ENCODE measurements around the gene SETD5.
A peak's percentile ranks its signal among the peaks of the same experiment; 100 is the strongest.

Gene SETD5

GRCh38 chr3:9416139-9416780 lies 18.8 kb downstream of the SETD5 start:
- TF ChIP-seq TAF1 (IDR thresholded peaks at IDR 0.05; ENCODE audit: low read depth) (no peak), FOXM1 (IDR thresholded peaks at IDR 0.05; ENCODE audit: borderline replicate concordance, low read depth) (no peak), USF1 (IDR thresholded peaks at IDR 0.05) (no peak), TEAD4 (IDR thresholded peaks at IDR 0.05) (no peak), EP300 (IDR thresholded peaks at IDR 0.05; ENCODE audit: borderline replicate concordance) (no peak), YY1 (IDR thresholded peaks at IDR 0.05; ENCODE audit: low read depth) (no peak), REST (IDR thresholded peaks at IDR 0.05; ENCODE audit: low read depth) (no peak), NFIC (IDR thresholded peaks at IDR 0.05) (no peak), CREB1 (IDR thresholded peaks at IDR 0.05; ENCODE audit: low read depth) (no peak), EGR1 (IDR thresholded peaks at IDR 0.05) (no peak), ZBTB7A (IDR thresholded peaks at IDR 0.05; ENCODE audit: low read depth) (no peak), MAX (IDR thresholded peaks at IDR 0.05) (no peak), TCF12 (IDR thresholded peaks at IDR 0.05; ENCODE audit: low read depth) (no peak), CEBPB (IDR thresholded peaks at IDR 0.05) (no peak)

- TF ChIP-seq TEAD4 (IDR thresholded peaks at IDR 0.05): 0 out of 2 replicates have a peak, but pooled peaks have one; percentile 9
- no peak; the same call in 1 of the 2 replicates for TF ChIP-seq NFIC (IDR thresholded peaks at IDR 0.05)
- TF ChIP-seq EP300 (IDR thresholded peaks at IDR 0.05; ENCODE audit: borderline replicate concordance): no peak
- TF ChIP-seq RAD21 (IDR thresholded peaks at IDR 0.05; ENCODE audit: low read depth): no peak
- no peak for TF ChIP-seq USF1 (IDR thresholded peaks at IDR 0.05)
- TF ChIP-seq TCF12 (IDR thresholded peaks at IDR 0.05; ENCODE audit: low read depth): no peak
- peak; percentile 55; the same call in 1 of the 2 replicates for TF ChIP-seq MAX (IDR thresholded peaks at IDR 0.05)
- TF ChIP-seq CREB1 (IDR thresholded peaks at IDR 0.05; ENCODE audit: low read depth): no peak
- TF ChIP-seq FOXM1 (IDR thresholded peaks at IDR 0.05; ENCODE audit: borderline replicate concordance, low read depth): no peak
- no peak for TF ChIP-seq ZBTB7A (IDR thresholded peaks at IDR 0.05; ENCODE audit: low read depth)
Measured at GRCh38 chr3:9420850-9421549, 23.6 kb downstream of the SETD5 start.

GRCh38 chr3:9422712-9423424 lies 25.5 kb downstream of the SETD5 start:
- 0 out of 2 replicates have a peak, but pooled peaks have one; percentile 13 for TF ChIP-seq USF1 (IDR thresholded peaks at IDR 0.05)
- peak; percentile 53; the same call in 1 of the 2 replicates for TF ChIP-seq RAD21 (IDR thresholded peaks at IDR 0.05; ENCODE audit: low read depth)
- no peak; the same call in 1 of the 2 replicates for TF ChIP-seq YY1 (IDR thresholded peaks at IDR 0.05; ENCODE audit: low read depth)
- TF ChIP-seq EP300 (IDR thresholded peaks at IDR 0.05; ENCODE audit: borderline replicate concordance): peak; percentile 63; the same call in 1 of the 2 replicates
- TF ChIP-seq FOXM1 (IDR thresholded peaks at IDR 0.05; ENCODE audit: borderline replicate concordance, low read depth): peak; percentile 18; the same call in 1 of the 2 replicates
- TF ChIP-seq CEBPB (IDR thresholded peaks at IDR 0.05): peak; percentile 98
- no peak for TF ChIP-seq REST (IDR thresholded peaks at IDR 0.05; ENCODE audit: low read depth)
- no peak for TF ChIP-seq CREB1 (IDR thresholded peaks at IDR 0.05; ENCODE audit: low read depth)
- TF ChIP-seq MAX (IDR thresholded peaks at IDR 0.05): peak; percentile 42; the same call in 1 of the 2 replicates
- TF ChIP-seq TEAD4 (IDR thresholded peaks at IDR 0.05): peak; percentile 48; the same call in 1 of the 2 replicates
- peak; percentile 77 for TF ChIP-seq TCF12 (IDR thresholded peaks at IDR 0.05; ENCODE audit: low read depth)
- TF ChIP-seq NFIC (IDR thresholded peaks at IDR 0.05): peak; percentile 95

- no peak for TF ChIP-seq RAD21 (IDR thresholded peaks at IDR 0.05; ENCODE audit: low read depth)
Measured at GRCh38 chr3:9428411-9428810, 31.0 kb downstream of the SETD5 start.
